Fibroblast of skin of abdomen (primary cell): Measurements from ENCODE around the gene KLHL11.

Experiments used
- DNase-seq: peaks from one replicate; pipeline ENCODE4 v3.0.0-alpha.2; 2013

The KLHL11 gene

GRCh38 chr17:41806685-41807445, 58.4 kb downstream of the KLHL11 start:
- no peak for DNase-seq
